ENCODE results near the gene IQCE.

Gene IQCE

DNA sequence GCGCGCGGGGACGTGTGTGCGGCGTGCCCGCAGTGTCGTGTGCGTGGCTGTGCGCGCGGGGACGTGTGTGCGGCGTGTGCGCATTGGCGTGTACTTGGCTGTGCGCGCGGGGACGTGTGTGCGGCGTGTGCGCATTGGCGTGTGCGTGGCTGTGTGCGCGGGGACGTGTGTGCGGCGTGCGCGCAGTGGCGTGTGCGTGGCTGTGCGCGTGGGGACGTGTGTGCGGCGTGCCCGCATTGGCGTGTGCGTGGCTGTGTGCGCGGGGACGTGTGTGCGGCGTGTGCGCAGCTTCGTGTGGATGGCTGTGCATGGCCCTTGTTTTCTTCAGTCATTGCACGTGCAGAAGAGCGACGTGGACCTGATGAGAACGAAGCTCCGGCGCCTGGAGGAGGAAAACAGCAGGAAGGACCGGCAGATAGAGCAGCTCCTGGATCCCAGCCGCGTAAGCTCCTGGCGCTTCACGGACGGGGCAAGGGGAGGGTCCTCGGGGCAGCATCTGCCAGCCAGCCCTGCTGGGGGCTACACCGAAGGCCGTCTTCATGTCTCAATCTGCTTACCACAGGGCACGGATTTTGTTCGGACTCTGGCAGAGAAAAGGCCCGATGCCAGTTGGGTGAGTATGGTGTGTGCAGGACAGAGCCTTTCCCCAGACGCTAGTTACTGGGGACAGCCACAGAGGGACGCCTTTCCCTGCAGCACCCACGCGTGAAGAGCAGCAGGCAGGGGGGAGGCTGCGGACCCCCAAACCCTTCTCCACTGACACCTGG lies 19.3 kb downstream of the IQCE start:
- TF ChIP-seq, protein P1, sequence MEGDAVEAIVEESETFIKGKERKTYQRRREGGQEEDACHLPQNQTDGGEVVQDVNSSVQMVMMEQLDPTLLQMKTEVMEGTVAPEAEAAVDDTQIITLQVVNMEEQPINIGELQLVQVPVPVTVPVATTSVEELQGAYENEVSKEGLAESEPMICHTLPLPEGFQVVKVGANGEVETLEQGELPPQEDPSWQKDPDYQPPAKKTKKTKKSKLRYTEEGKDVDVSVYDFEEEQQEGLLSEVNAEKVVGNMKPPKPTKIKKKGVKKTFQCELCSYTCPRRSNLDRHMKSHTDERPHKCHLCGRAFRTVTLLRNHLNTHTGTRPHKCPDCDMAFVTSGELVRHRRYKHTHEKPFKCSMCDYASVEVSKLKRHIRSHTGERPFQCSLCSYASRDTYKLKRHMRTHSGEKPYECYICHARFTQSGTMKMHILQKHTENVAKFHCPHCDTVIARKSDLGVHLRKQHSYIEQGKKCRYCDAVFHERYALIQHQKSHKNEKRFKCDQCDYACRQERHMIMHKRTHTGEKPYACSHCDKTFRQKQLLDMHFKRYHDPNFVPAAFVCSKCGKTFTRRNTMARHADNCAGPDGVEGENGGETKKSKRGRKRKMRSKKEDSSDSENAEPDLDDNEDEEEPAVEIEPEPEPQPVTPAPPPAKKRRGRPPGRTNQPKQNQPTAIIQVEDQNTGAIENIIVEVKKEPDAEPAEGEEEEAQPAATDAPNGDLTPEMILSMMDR (IDR thresholded peaks at IDR 0.05; ENCODE audit: low read depth, low read length) = no peak
- H3K4me3 ChIP-seq (ENCODE audit: low read depth, low read length) = no peak overlapping the region

DNA sequence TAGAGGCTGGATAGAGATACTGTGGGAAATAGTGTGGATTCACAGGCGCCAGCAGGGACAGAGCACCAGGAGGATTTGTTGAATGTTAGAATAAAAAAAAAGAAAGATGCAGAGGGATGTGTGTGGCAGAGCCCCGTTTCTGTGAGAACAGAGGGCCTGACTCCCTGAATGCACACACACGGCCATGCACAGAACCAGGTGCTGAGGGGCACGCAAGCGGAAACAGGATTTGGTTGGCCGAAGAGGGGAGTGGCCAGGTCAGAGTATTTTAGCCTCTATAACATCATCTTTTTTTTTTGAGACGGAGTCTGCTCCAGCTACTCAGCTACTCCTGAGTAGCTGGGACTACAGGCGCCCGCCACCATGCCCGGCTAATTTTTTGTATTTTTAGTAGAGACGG lies 21.9 kb downstream of the IQCE start:
- TF ChIP-seq, protein P1 (IDR thresholded peaks at IDR 0.05; ENCODE audit: low read depth, low read length) = no peak
- no peak overlapping the region for H3K4me3 ChIP-seq (ENCODE audit: low read depth, low read length)

DNA sequence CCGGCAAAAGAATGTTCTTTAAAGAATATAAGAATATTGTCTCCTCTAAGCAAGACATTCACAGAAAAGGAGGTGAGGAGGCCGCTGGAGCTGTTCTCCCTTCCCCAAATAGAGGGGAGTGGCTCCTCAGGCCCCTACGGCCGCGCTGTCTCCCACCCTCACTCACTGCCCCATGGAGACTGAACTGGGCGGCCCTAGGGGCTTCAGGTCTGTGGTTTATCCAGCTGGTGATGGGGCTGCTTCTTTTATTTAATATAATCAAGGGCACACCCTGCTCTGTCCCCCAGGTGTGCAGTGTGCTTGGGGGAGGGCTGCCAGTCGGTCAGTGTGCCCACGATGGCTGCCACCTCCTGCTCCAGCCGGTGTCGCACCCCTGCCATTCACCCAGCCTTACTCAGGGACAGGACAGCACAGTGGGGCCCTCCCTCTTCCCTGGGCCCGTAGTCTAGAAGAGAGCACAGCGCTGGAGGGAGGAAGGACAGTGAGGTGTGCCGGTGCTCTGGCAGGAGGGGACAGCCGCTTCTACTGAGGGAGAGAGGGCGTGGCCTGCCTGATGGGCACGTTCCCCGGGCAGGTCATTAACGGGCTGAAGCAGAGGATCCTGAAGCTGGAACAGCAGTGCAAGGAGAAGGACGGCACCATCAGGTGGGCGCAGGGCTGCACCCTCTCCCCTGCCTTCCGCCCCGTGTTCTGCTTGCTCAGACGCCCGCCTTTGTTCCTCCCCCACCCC lies 23.4 kb downstream of the IQCE start:
- H3K4me3 ChIP-seq (ENCODE audit: low read depth, low read length) = no peak overlapping the region
- TF ChIP-seq, protein P1 (IDR thresholded peaks at IDR 0.05; ENCODE audit: low read depth, low read length) = no peak

DNA sequence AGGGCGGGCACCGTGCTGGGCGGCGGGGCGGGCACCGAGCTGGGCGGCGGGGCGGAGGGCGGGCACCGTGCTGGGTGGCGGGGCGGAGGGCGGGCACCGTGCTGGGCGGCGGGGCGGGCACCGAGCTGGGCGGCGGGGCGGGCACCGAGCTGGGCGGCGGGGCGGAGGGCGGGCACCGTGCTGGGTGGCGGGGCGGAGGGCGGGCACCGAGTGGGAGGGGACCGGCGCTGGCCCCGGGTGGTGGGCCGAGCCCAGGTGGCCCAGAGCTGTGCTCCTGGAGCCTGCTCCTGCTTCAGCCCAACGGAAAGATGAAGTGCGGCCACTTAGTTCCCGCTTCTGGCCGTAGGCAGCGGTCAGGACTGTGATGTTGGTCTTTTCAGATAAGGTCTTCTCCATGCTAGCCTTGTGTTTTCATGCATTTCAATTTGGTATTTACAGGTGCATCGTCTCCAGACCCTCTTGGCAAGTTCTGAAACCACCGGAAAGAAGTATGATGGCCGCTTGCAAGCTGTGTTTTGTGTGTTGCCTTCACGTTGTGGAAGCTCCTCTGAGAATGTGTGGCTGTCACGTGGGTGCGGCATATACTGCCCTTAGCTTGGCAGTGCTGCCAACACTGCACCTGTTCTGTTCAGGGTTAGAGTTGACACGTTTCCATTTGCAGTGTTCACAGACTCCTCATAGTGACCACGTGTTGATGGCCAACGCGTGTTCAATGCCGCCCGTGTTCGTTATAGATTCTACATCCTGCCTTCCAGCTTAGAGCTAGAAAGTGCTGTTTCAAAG lies 25.2 kb downstream of the IQCE start:
- TF ChIP-seq, protein P1 (IDR thresholded peaks at IDR 0.05; ENCODE audit: low read depth, low read length) = no peak
- no peak overlapping the region for H3K4me3 ChIP-seq (ENCODE audit: low read depth, low read length)

DNA sequence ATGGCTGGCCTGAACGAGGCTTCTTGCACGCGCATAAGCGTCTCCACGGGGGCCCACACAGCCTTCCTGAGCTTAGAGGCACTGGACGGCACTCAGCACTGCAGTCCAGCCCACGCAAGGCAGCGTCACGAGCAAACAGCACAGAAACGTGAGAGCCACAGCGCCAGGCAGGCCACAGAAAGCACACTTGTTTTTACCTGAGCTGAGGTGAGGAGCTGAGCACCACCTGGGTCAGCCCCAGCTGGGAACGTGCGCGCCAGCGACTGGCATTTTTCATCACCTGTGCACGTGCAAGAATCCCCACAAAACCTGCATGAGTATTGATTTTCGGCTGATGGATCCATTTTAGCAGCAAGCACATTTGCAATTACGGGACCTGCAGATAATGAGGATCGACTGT lies 26.7 kb downstream of the IQCE start:
- H3K4me3 ChIP-seq (ENCODE audit: low read depth, low read length) = no peak overlapping the region
- TF ChIP-seq, protein P1 (IDR thresholded peaks at IDR 0.05; ENCODE audit: low read depth, low read length) = no peak

DNA sequence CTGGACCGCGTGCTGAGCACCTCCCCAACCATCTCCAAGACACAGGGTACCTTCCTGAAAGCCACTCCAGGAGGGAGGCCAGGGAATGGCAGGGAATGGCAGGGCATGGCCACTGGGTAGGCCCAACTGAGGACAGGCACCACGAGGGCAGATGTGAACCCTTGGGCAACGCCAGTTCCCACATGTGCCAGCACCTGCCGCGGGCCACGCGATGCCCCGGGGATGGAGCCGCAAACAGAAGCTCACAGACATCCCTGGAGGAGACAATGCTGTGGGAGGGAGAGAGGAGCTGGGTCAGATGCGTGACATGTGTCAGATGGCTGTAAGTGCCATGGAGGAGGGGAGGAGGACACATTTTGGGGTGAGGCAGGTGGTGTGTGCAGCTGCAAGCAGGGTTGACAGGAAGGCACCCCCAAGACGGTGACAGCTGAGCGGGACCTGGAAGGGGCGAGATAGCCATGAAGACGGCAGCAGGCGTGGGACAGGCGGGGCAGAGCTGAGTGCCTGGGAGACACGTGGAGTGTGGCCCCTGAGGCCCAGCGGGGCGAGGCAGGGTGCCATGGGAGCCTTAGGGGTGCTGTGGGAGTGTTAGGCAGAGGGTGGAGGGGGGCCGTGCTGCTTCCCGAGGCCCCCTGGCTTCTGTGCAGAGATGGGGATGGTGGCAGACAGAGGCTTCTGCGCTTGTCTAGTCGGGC lies 27.7 kb downstream of the IQCE start:
- H3K4me3 ChIP-seq (ENCODE audit: low read depth, low read length) = no peak overlapping the region
- TF ChIP-seq, protein P1 (IDR thresholded peaks at IDR 0.05; ENCODE audit: low read depth, low read length) = no peak

Data from WI38 (cell line).